GM12874 (cell line): ENCODE measurements around the gene TRIM37.

Source experiments
- TF ChIP-seq, protein P1 (sequence below): IDR thresholded peaks from 2 replicates; pipeline ENCODE4 v1.5.1; 2011; ENCODE audit warnings: low read depth, mild to moderate bottlenecking, control low read depth, low read length, moderate library complexity; ENCODE audit not compliant: insufficient read depth

The TRIM37 gene

DNA sequence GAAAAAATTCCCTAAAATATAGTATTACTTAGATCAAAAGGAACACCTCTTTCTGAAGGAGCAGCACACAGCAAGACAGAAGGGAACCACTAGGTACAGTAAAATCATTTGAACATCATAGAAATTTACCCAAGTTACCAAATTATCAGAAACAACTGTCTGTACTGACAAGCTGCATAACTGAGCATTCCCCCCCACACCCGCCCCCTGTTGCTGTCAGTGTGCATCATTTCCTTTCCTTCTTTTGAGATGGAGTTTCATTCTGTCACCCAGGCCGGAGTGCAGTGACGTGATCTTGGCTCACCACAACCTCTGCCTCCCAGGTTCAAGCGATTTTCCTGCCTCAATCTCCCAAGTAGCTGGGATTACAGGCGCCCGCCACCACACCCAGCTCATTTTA is 120.7 kb downstream of the TRIM37 start:
- TF ChIP-seq, protein P1, sequence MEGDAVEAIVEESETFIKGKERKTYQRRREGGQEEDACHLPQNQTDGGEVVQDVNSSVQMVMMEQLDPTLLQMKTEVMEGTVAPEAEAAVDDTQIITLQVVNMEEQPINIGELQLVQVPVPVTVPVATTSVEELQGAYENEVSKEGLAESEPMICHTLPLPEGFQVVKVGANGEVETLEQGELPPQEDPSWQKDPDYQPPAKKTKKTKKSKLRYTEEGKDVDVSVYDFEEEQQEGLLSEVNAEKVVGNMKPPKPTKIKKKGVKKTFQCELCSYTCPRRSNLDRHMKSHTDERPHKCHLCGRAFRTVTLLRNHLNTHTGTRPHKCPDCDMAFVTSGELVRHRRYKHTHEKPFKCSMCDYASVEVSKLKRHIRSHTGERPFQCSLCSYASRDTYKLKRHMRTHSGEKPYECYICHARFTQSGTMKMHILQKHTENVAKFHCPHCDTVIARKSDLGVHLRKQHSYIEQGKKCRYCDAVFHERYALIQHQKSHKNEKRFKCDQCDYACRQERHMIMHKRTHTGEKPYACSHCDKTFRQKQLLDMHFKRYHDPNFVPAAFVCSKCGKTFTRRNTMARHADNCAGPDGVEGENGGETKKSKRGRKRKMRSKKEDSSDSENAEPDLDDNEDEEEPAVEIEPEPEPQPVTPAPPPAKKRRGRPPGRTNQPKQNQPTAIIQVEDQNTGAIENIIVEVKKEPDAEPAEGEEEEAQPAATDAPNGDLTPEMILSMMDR = no peak

DNA sequence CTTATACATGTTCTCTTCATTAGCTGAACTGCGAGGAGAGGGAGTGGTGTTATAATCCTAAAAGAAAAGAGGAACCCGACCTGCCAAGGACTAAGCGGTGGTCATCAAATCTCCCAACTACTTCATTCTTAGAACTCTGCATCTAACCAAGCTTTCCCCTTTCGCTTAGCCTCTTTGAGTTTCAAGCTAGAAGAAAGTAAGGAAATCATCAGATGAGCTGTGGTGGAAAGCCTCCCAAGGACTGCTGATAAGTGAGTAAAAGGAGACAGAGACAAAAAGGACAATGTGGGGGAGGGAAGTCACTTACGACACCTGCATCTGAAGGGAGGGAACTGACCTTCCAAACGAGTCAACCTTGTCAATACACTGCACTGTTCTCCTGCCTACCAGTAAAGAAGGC is 121.3 kb downstream of the TRIM37 start:
- TF ChIP-seq, protein P1 = no peak

DNA sequence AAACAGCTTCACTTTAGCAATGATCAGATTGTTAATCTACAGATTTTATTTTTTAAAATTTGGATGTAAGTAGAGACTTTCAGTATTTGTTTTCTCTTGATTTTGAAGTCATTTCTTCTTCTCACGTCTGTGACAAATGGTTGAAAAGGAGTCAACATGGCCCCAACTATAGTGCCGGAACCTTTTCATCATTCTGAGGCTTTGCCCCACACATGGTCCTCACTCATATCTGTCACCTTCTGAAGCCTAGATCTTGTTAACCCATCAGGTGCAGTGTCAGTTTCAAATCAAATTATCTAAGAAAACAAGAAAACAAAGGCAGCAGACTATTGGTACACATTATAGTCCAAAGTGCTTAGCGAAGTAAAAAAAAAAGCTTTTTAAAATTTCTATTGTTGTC is 124.1 kb downstream of the TRIM37 start:
- TF ChIP-seq, protein P1 = no peak

DNA sequence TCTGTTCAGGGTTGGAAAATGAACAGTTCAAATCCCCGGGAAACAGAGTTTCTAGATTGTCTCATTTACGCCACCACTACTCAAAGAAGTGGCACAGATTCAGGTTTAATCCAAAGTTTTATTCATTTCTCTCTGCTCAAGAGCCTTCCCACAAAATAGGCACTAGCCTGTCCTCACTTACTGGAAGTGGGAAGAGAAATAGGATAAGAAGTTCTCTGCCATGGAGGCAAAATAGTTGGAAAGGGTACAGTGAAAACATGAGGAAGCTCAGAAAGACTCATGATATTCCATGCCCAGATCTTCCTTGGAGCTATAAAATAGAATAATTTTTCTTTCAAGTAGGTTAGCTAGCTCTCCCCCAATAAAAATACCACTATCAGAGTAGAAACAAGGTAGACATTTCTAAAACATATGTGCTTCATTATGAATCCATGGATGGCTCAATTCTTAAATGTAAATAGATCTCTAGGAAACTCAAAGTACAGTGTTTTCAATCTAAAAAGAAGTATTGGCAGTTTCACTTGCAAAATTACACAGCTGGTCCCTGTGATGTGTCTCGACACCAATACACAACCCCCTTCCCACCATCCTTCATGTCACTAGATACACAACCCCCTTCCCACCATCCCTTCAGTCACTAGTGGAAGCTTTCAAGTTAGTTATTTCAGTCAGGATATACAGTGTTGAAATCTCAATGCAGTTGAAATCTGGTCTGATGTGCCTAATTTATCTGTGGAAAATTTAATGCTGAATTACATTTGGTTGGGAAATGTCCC is 125.8 kb downstream of the TRIM37 start:
- TF ChIP-seq, protein P1 = no peak

DNA sequence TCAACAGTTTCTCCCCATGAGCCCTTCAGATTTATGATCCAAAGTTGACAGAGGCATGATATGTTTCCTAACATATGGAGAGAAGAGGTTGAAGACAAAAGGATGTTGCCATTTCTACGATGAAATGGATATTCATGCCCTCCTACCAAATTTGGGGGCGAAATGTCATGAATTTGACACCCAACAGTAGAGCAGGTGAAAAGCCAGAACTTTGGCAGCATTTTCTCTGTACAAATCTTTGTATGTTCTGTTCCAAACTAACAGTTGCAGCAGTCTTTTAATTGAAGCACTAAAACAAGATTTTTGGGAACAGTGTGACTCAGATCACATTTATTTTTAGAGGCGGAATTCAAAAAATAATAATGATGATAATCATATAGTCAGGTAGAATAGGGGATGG is 130.1 kb downstream of the TRIM37 start:
- TF ChIP-seq, protein P1 = no peak

DNA sequence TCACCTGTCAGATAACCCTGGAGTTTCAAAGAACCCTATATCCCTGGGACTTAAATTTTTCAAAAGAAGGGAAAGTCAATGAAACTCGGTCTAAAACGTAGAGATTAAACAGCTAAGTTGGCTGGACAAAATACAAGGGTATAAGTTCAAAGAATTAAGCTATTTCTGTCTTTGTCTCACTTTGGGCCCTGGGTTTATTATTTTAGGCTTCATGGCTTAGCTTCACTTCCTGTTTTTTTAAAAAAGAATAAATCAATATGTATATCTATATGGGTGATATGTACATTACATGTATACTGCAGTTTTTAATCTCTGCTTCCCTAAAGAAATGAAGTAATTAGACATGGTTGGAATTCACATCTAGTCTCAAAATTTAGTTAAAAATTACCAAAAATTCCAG is 132.3 kb downstream of the TRIM37 start:
- TF ChIP-seq, protein P1 = no peak

DNA sequence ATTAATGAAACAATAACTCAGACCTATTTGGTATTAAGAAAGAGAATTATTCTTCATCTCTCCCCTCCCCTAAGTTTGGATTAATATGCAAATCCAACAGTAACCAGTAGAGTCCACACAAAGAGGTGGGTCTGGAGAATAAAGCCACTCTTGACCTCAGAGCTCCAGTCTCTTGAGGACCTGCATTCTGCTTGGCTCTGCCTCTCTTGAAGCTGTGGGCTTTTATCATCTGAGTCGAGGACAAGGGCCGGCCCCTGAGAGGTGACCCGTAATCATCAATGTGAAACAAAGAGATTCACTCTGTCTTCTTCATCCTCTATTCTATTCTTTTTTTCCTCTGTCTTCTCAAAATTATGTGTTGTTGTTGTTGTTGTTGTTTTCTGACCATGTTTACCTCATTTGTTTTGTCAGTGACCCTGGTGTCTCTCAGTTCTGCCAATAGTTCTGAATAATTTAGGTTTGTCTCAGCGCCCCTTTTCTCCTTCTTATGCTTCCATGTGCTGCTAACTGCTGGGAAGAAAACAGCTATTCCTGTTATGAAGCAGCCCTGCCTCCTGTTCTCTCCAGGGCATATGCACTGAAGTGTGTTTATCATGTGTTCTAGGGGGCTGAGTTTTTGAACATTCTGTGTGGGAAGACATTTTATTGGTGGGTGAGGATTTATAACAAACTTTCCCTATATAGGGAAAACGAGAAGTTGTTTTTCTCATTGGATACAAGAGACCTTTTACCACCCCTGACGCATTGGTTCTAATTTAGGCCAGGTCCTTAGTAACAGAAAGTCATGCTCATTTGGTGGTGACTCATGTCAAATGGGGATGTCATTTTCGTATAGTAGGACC is 135.8 kb downstream of the TRIM37 start:
- TF ChIP-seq, protein P1 = no peak
